ENCODE data around the gene AGAP1. TPM values are rescaled to one million over a fixed set of nuclear protein-coding genes. Genes with fewer than 3 reads are reported as not detected.

Gene AGAP1
- total and polyA plus RNA-seq, 2 donors (not counting 3 experiments of a cell fraction or from before 2014, with no cell fraction given), result 10.2 to 20.9 TPM

- intact Hi-C loops (cut with micrococcal nuclease), result no loop called here
- FAIRE-seq, result no peak
These were observed 623.6 kb downstream of the AGAP1 start for GRCh38 chr2:236117401-236117800.

More at GRCh38 chr2:236117401-236117800, 623.6 kb downstream of the AGAP1 start:
- Histone ChIP-seq H3K36me3 (ENCODE audit: control insufficient read depth in 2 of 2, extremely low read depth in 1 of 2, insufficient read depth in 2 of 2, low read length in 2 of 2) (no peaks in the 10 kb centered on the region), H3K9me1 (replicated peaks; ENCODE audit: control insufficient read depth, extremely low read depth, insufficient read depth, low read length) (no peaks in the 10 kb centered on the region), H3K79me2 (ENCODE audit: control insufficient read depth, insufficient read depth, low read length) (no peaks in the 10 kb centered on the region), H3K4me1 (ENCODE audit: control insufficient read depth, extremely low read depth, insufficient read depth, low read length) (no peaks in the 10 kb centered on the region), H3K27me3 (ENCODE audit: control insufficient read depth in 2 of 2, insufficient read depth in 2 of 2, low read length in 2 of 2) (no peaks in the 10 kb centered on the region), H3K4me3 (replicated peaks in 1 of 3; ENCODE audit: insufficient read depth in 1 of 3, low read depth in 1 of 3, low read length in 3 of 3) (no peak overlapping the region), H4K20me1 (replicated peaks; ENCODE audit: control insufficient read depth, extremely low read depth, insufficient read depth, low read length) (no peaks in the 10 kb centered on the region), H3K27ac (ENCODE audit: insufficient read depth, low read depth, low read length) (no peak overlapping the region), H3K9ac (replicated peaks; ENCODE audit: extremely low read depth, insufficient read depth, low read length) (no peak overlapping the region), H2AFZ (ENCODE audit: low read depth, low read length) (no peak overlapping the region), H3K4me2 (ENCODE audit: insufficient read depth, low read length) (no peak overlapping the region), H3K9me3 (replicated peaks; ENCODE audit: control insufficient read depth, insufficient read depth, low read length) (no peaks in the 10 kb centered on the region)
- TF ChIP-seq GATA2 (IDR thresholded peaks at IDR 0.05; ENCODE audit: insufficient read depth, insufficient read length, low read depth, low read length) (no peak), JUN (IDR thresholded peaks at IDR 0.05; ENCODE audit: borderline replicate concordance, insufficient read depth, insufficient read length, low read depth) (no peak), EZH2 (IDR thresholded peaks at IDR 0.05; ENCODE audit: borderline replicate concordance, low read depth, low read length, severe bottlenecking) (no peak), POLR2A (IDR thresholded peaks at IDR 0.05; ENCODE audit: low read depth, low read length) (no peak), MYC (IDR thresholded peaks at IDR 0.05; ENCODE audit: low read depth, low read length) (no peak), CTCF (IDR thresholded peaks at IDR 0.05; ENCODE audit: extremely low read depth in 1 of 2, insufficient read depth in 1 of 2, low read depth in 1 of 2, low read length in 2 of 2) (no peak), POLR2AphosphoS5 (IDR thresholded peaks at IDR 0.05; ENCODE audit: insufficient read depth, low read depth, low read length) (no peak)
- TF ChIP-seq, protein P1, sequence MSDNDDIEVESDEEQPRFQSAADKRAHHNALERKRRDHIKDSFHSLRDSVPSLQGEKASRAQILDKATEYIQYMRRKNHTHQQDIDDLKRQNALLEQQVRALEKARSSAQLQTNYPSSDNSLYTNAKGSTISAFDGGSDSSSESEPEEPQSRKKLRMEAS (IDR thresholded peaks at IDR 0.05; ENCODE audit: insufficient read depth, insufficient read length), result no peak
- BruUV-seq (replicated peaks), result no TSS peak
- POLR2A ChIA-PET, result no interaction called here
- dilution Hi-C loops (cut with MboI; ENCODE audit: extremely low pct_ligation_motif_present, low sequenced_read_pairs), result no loop called here
- CTCF ChIA-PET, result interaction anchor here (0.8 kb wide), 1 partner anchor 9 kb away, joined by 3 read pairs; no protein-coding TSS in a partner anchor
- DNase-seq (ENCODE audit: low read depth, low spot score), result no peak

Measured in endothelial cell of umbilical vein (primary cell).